B cell (primary cell): ENCODE data around the gene CWC27. TPM values are rescaled to one million over a fixed set of nuclear protein-coding genes. Genes with fewer than 3 reads are reported as not detected.

Experiments
- ATAC-seq: fragments of 200-7000 bp; cut with Tn5 transposase; one replicate; pipeline ENCODE4 v1.10.0; 2021; ENCODE audit warnings: low read depth, mild to moderate bottlenecking, moderate number of reproducible peaks, moderate library complexity
- CTCF ChIA-PET: fragments of 350-600 bp; sonication (Branson Sonifier 250); formaldehyde crosslinking; loops from one replicate; lab custom pipeline; 2021; ENCODE audit warnings: antibody characterized with exemption, inconsistent platforms; lab: Charles Lee
- POLR2A ChIA-PET: fragments of 350-600 bp; sonication (Branson Sonifier 250); formaldehyde crosslinking; loops from one replicate; lab custom pipeline; 2021; ENCODE audit warnings: antibody characterized with exemption; lab: Charles Lee
- DNase-seq: peaks from one replicate; pipeline ENCODE4 v3.0.0; 2013
- H2AFZ ChIP-seq: 2 replicates; pipeline ENCODE4 v1.6.1; 2012; ENCODE audit warnings: mild to moderate bottlenecking, low read depth, low read length; ENCODE audit not compliant: insufficient read depth, poor library complexity, severe bottlenecking
- H3K27ac ChIP-seq, 2 donors: 1 replicate in 1 of 2; 2 replicates in 1 of 2; pipeline ENCODE4 v1.5.1; 2012 to 2013; ENCODE audit warnings: low read length in 2 of 2, mild to moderate bottlenecking in 2 of 2, moderate library complexity in 1 of 2
- H3K27me3 ChIP-seq, 4 experiments: fragments of 200-600 bp in 1 of 4; sonication (generic) in 1 of 4; replicated peaks in 1 of 4; 1 replicate in 2 of 4; 2 replicates in 2 of 4; pipeline versions ENCODE4 v1.6.1 to v1.7.0; 2013 to 2016; ENCODE audit warnings: low read length in 3 of 4, mild to moderate bottlenecking in 2 of 4, mixed read lengths in 1 of 4, moderate library complexity in 1 of 4; ENCODE audit not compliant: insufficient read depth in 4 of 4, control insufficient read depth in 3 of 4; ENCODE audit errors: control extremely low read depth in 1 of 4
- H3K36me3 ChIP-seq, 2 experiments: replicated peaks in 1 of 2; 1 replicate in 1 of 2; 2 replicates in 1 of 2; pipeline versions ENCODE4 v1.6.1 to v1.7.1; 2013; ENCODE audit warnings: low read length in 1 of 2; ENCODE audit not compliant: insufficient read depth in 2 of 2, control insufficient read depth in 1 of 2; ENCODE audit errors: control extremely low read depth in 1 of 2, extremely low read depth in 1 of 2
- H3K4me1 ChIP-seq, 2 donors: fragments of 200-600 bp in 1 of 2; sonication (generic) in 1 of 2; 1 replicate in 1 of 2; 2 replicates in 1 of 2; pipeline versions ENCODE4 v1.5.1 to v1.6.1; 2013 to 2017; ENCODE audit warnings: low read length in 2 of 2; ENCODE audit not compliant: control insufficient read depth in 2 of 2, insufficient read depth in 2 of 2
- H3K4me2 ChIP-seq: replicated peaks from 2 replicates; pipeline ENCODE3; 2012; ENCODE audit warnings: mild to moderate bottlenecking, low read depth, low read length; ENCODE audit not compliant: poor library complexity, severe bottlenecking
- H3K4me3 ChIP-seq, 5 experiments: fragments of 200-600 bp in 1 of 5; sonication (generic) in 1 of 5; 1 replicate in 3 of 5; 2 replicates in 2 of 5; pipeline versions ENCODE4 v1.5.1 to v1.7.0; 2011 to 2016; ENCODE audit warnings: low read length in 4 of 5, mild to moderate bottlenecking in 4 of 5, low read depth in 2 of 5, control low read depth in 1 of 5, moderate library complexity in 1 of 5; ENCODE audit not compliant: insufficient read depth in 1 of 5; ENCODE audit errors: control extremely low read depth in 1 of 5, extremely low read depth in 1 of 5
- H3K79me2 ChIP-seq: fragments of 200-600 bp; sonication (generic); one replicate; pipeline ENCODE4 v1.6.0; 2016; ENCODE audit warnings: low read length; ENCODE audit not compliant: control insufficient read depth, insufficient read depth
- H3K9ac ChIP-seq: fragments of 200-600 bp; sonication (generic); 2 replicates; pipeline ENCODE4 v1.6.1; 2017; ENCODE audit warnings: mild to moderate bottlenecking, low read length, moderate library complexity
- H3K9me3 ChIP-seq, 3 donors: one replicate each; pipeline versions ENCODE4 v1.6.1 to v1.7.1; 2013; ENCODE audit warnings: low read length in 2 of 3; ENCODE audit not compliant: control insufficient read depth in 2 of 3, insufficient read depth in 1 of 3; ENCODE audit errors: control extremely low read depth in 1 of 3
- H4K20me1 ChIP-seq: 2 replicates; pipeline ENCODE4 v1.6.0; 2012; ENCODE audit warnings: mild to moderate bottlenecking, low read length; ENCODE audit not compliant: insufficient read depth, control insufficient read depth, poor library complexity, severe bottlenecking
- H3K27ac Mint-ChIP-seq: one replicate; pipeline ENCODE4 v1.8.0; 2021; ENCODE audit warnings: mixed read lengths
- H3K27me3 Mint-ChIP-seq: one replicate; pipeline ENCODE4 v1.8.0; 2021; ENCODE audit warnings: mixed read lengths
- H3K4me1 Mint-ChIP-seq: one replicate; pipeline ENCODE4 v1.8.0; 2021; ENCODE audit warnings: mixed read lengths
- H3K4me3 Mint-ChIP-seq: one replicate; pipeline ENCODE4 v1.8.0; 2021; ENCODE audit warnings: mixed read lengths
- H3K9me3 Mint-ChIP-seq: one replicate; pipeline ENCODE4 v1.8.0; 2022; ENCODE audit warnings: mixed read lengths; ENCODE audit not compliant: insufficient read depth
- EZH2 ChIP-seq: IDR thresholded peaks from 2 replicates; pipeline ENCODE4 v1.6.1; 2012; ENCODE audit warnings: borderline replicate concordance, low read depth, mild to moderate bottlenecking, moderate library complexity, low read length; ENCODE audit not compliant: insufficient read depth, poor library complexity, severe bottlenecking
- WGBS: methylation state at CpG from one replicate; pipeline ENCODE4 v1.1.5; 2013; ENCODE audit warnings: missing lambda C conversion rate; ENCODE audit not compliant: insufficient coverage; 5-methylcytosine and 5-hydroxymethylcytosine counted together
- intact Hi-C: fragments of 100-400 bp; cut with micrococcal nuclease; formaldehyde crosslinking; loops from one replicate; pipeline ENCODE4 v1.10.0; 2022
- polyA plus RNA-seq: library from polyadenylated mRNA; depleted of rRNA; stranded (reverse); fragments of >200 nt; gene quantifications from 2 replicates; pipeline ENCODE4 v1.2.3, GENCODE V29; 2012
- total RNA-seq, 2 donors: library from RNA; stranded (reverse); fragments of 120-200 nt in 1 of 2; gene quantifications; 1 replicate in 1 of 2; 2 replicates in 1 of 2; pipeline versions ENCODE4 v1.2.3 to v1.2.4, GENCODE V29; 2013 to 2022
- TF ChIP-seq, protein P1 (sequence below): fragments of 200-600 bp; IDR thresholded peaks from one replicate; pipeline ENCODE4 v1.8.0; 2022; ENCODE audit warnings: antibody characterized with exemption, mild to moderate bottlenecking

CWC27 gene
- total and polyA plus RNA-seq, 2 donors (not counting 1 experiment from before 2014, with no cell fraction given) = 6.6 to 30.5 TPM

DNA sequence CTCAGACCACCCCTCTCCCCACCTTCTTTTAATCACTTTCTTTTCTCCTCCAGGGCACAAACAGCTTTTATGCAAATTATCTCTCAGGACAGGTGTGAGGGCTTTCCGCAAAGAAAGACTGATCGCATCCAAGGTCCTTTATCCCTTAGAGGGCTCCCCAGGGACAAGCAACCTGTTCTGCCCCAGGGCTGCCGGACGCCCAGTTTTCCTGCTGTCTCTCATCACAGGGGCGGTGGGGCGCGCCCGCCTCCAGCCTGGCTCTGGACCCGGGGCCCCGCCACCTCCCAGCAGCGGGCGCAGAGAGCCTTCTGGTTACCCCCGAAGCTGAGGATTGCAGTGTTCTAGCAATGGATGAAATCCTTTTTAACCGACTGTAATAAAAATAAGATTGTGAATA lies 266.1 kb downstream of the CWC27 start:
- ChIA-PET POLR2A (interaction anchor here (1.2 to 1.6 kb wide), 2 partner anchors 27 to 68 kb away, joined by 5 to 7 read pairs; no protein-coding TSS in a partner anchor), CTCF (interaction anchor here (0.6 to 2.6 kb wide), 5 partner anchors 15 to 830 kb away, joined by 3 to 9 read pairs (median 4); partner anchors contain the start of gene ADAMTS6)
- intact Hi-C loops = loop anchor here (2.0 to 10.0 kb wide), 5 partner anchors 42 to 530 kb away; partner anchors contain the start of genes CENPK, CWC27, PPWD1 and SREK1IP1
- H3K4me1 Mint-ChIP-seq = peaks cover 27% of the 10 kb centered on the region
- H4K20me1 ChIP-seq = no peaks in the 10 kb centered on the region
- peak overlapping the region; percentile 88 for H3K27ac Mint-ChIP-seq
- peak overlapping the region; percentile 93 for H3K9ac ChIP-seq
- H3K4me1 ChIP-seq = peaks cover 25 to 30% of the 10 kb centered on the region in 2 donors
- no peaks in the 10 kb centered on the region for H3K79me2 ChIP-seq
- DNase-seq (no peak), ATAC-seq (no peak)
- H3K4me3 ChIP-seq = peak overlapping the region; percentile 73 to 92 (median 85)
- no peak for TF ChIP-seq EZH2
- TF ChIP-seq, protein P1, sequence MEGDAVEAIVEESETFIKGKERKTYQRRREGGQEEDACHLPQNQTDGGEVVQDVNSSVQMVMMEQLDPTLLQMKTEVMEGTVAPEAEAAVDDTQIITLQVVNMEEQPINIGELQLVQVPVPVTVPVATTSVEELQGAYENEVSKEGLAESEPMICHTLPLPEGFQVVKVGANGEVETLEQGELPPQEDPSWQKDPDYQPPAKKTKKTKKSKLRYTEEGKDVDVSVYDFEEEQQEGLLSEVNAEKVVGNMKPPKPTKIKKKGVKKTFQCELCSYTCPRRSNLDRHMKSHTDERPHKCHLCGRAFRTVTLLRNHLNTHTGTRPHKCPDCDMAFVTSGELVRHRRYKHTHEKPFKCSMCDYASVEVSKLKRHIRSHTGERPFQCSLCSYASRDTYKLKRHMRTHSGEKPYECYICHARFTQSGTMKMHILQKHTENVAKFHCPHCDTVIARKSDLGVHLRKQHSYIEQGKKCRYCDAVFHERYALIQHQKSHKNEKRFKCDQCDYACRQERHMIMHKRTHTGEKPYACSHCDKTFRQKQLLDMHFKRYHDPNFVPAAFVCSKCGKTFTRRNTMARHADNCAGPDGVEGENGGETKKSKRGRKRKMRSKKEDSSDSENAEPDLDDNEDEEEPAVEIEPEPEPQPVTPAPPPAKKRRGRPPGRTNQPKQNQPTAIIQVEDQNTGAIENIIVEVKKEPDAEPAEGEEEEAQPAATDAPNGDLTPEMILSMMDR = no peak
- H3K27me3 ChIP-seq = no peaks in the 10 kb centered on the region
- peak overlapping the region; percentile 80 for H3K4me2 ChIP-seq
- peak overlapping the region; percentile 88 for H3K4me3 Mint-ChIP-seq
- H3K9me3 Mint-ChIP-seq = no peaks in the 10 kb centered on the region
- no peaks in the 10 kb centered on the region for H3K27me3 Mint-ChIP-seq
- H3K9me3 ChIP-seq = no peaks in the 10 kb centered on the region
- H3K27ac ChIP-seq = peak overlapping the region; percentile 78 to 89
- 69% methylated on average over 7 of the region's 14 CpGs for WGBS
- H2AFZ ChIP-seq = peak overlapping the region; percentile 87
- no peaks in the 10 kb centered on the region for H3K36me3 ChIP-seq
